CD8-positive, alpha-beta memory T cell (primary cell): ENCODE measurements around the gene DPYD. TPM values are rescaled to one million over a fixed set of nuclear protein-coding genes. Genes with fewer than 3 reads are reported as not detected.
A peak's percentile ranks its signal among the peaks of the same experiment; 100 is the strongest.
"Not testable (repeated sequence)": the region's sequence is repeated elsewhere in the genome, so short reads cannot be mapped to it uniquely, and the experiment has no call there.

Source experiments
- CTCF ChIA-PET: fragments of 350-600 bp; sonication (Branson Sonifier 250); formaldehyde crosslinking; loops from one replicate; lab custom pipeline; 2021; ENCODE audit warnings: antibody characterized with exemption; lab: Charles Lee
- POLR2A ChIA-PET: fragments of 350-600 bp; sonication (Branson Sonifier 250); formaldehyde crosslinking; loops from one replicate; lab custom pipeline; 2021; ENCODE audit warnings: antibody characterized with exemption; lab: Charles Lee
- DNase-seq, 5 donors: peaks; one replicate each; pipeline versions ENCODE4 v3.0.0 to v3.0.0-alpha.2; 2020 to 2022; ENCODE audit warnings: mixed read lengths in 1 of 5
- H3K27ac ChIP-seq: one replicate; pipeline ENCODE4 v1.7.0; 2013; ENCODE audit warnings: low read depth, mild to moderate bottlenecking, low read length, moderate library complexity
- H3K27me3 ChIP-seq: 2 replicates; pipeline ENCODE4 v1.7.0; 2013; ENCODE audit warnings: low read length, mild to moderate bottlenecking; ENCODE audit not compliant: insufficient read depth, poor library complexity, severe bottlenecking
- H3K36me3 ChIP-seq: 2 replicates; pipeline ENCODE4 v1.7.0; 2013; ENCODE audit warnings: mild to moderate bottlenecking, low read length, moderate library complexity; ENCODE audit not compliant: insufficient read depth
- H3K4me1 ChIP-seq: 2 replicates; pipeline ENCODE4 v1.7.0; 2013; ENCODE audit warnings: mild to moderate bottlenecking, low read length, moderate library complexity; ENCODE audit not compliant: insufficient read depth
- H3K4me3 ChIP-seq: 2 replicates; pipeline ENCODE4 v1.7.0; 2013; ENCODE audit warnings: mild to moderate bottlenecking, low read length
- H3K9me3 ChIP-seq: 2 replicates; pipeline ENCODE4 v1.7.0; 2013; ENCODE audit warnings: mild to moderate bottlenecking, low read length
- H3K27ac Mint-ChIP-seq, 8 donors: one replicate each; pipeline ENCODE4 v1.8.0; 2020 to 2021; ENCODE audit warnings: mixed read lengths in 8 of 8, mild to moderate bottlenecking in 6 of 8, inconsistent platforms in 3 of 8, moderate library complexity in 3 of 8
- H3K27me3 Mint-ChIP-seq, 2 donors: one replicate each; pipeline ENCODE4 v1.8.0; 2020 to 2021; ENCODE audit warnings: mixed read lengths in 2 of 2, mild to moderate bottlenecking in 1 of 2, moderate library complexity in 1 of 2
- H3K36me3 Mint-ChIP-seq, 3 donors: one replicate each; pipeline ENCODE4 v1.8.0; 2020 to 2021; ENCODE audit warnings: mixed read lengths in 3 of 3, inconsistent platforms in 1 of 3, mild to moderate bottlenecking in 1 of 3
- H3K4me1 Mint-ChIP-seq, 3 donors: one replicate each; pipeline ENCODE4 v1.8.0; 2020 to 2021; ENCODE audit warnings: mixed read lengths in 3 of 3, inconsistent platforms in 1 of 3, mild to moderate bottlenecking in 1 of 3
- H3K4me3 Mint-ChIP-seq, 7 donors: one replicate each; pipeline ENCODE4 v1.8.0; 2020 to 2021; ENCODE audit warnings: mixed read lengths in 7 of 7, mild to moderate bottlenecking in 6 of 7, moderate library complexity in 4 of 7, inconsistent platforms in 2 of 7
- H3K9me3 Mint-ChIP-seq, 5 donors: one replicate each; pipeline ENCODE4 v1.8.0; 2020 to 2022; ENCODE audit warnings: mixed read lengths in 5 of 5, mild to moderate bottlenecking in 3 of 5, moderate library complexity in 2 of 5, inconsistent platforms in 1 of 5
- polyA plus RNA-seq: library from polyadenylated mRNA; unstranded; fragments of 300-500 nt; fragmentation: Illumina TruSeq; gene quantifications from one replicate; pipeline ENCODE4 v1.2.3, GENCODE V29; 2021
- total RNA-seq, 2 experiments: library from RNA; stranded (reverse); gene quantifications; one replicate each; pipeline ENCODE4 v1.2.3, GENCODE V29; 2021

Gene DPYD
- total and polyA plus RNA-seq, 3 experiments from 2014 or later: 9.6 to 43.9 (median 10.3) TPM

GRCh38 chr1:97252925-97253324, 667.9 kb downstream of the DPYD start:
- H3K36me3 Mint-ChIP-seq: peaks cover 11 to 34% (median 13%) of the 10 kb centered on the region in 3 donors
- Histone ChIP-seq H3K36me3 (no peaks in the 10 kb centered on the region), H3K27ac (no peak overlapping the region), H3K27me3 (no peaks in the 10 kb centered on the region), H3K4me1 (no peaks in the 10 kb centered on the region), H3K4me3 (no peak overlapping the region), H3K9me3 (no peaks in the 10 kb centered on the region)
- DNase-seq: no peak
- H3K27me3 Mint-ChIP-seq: peaks cover 0 to 1% of the 10 kb centered on the region in 2 donors
- peaks cover 0 to 5% (median 0%) of the 10 kb centered on the region in 5 donors for H3K9me3 Mint-ChIP-seq
- no peak overlapping the region for H3K4me3 Mint-ChIP-seq
- CTCF ChIA-PET: interaction anchor here (0.6 kb wide), 1 partner anchor 1595 kb away, joined by 3 read pairs; no protein-coding TSS in a partner anchor
- H3K4me1 Mint-ChIP-seq: peaks cover 2 to 9% (median 5%) of the 10 kb centered on the region in 3 donors
- POLR2A ChIA-PET: no interaction called here
- H3K27ac Mint-ChIP-seq: no peak overlapping the region

GRCh38 chr1:97252076-97252475, 668.8 kb downstream of the DPYD start:
- peaks cover 9 to 34% (median 13%) of the 10 kb centered on the region in 3 donors for H3K36me3 Mint-ChIP-seq
- peaks cover 0 to 1% of the 10 kb centered on the region in 2 donors for H3K27me3 Mint-ChIP-seq
- ChIA-PET POLR2A (no interaction called here), CTCF (no interaction called here)
- Histone ChIP-seq H3K27me3 (no peaks in the 10 kb centered on the region), H3K9me3 (no peaks in the 10 kb centered on the region), H3K4me3 (no peak overlapping the region), H3K4me1 (no peaks in the 10 kb centered on the region), H3K27ac (no peak overlapping the region), H3K36me3 (no peaks in the 10 kb centered on the region)
- peaks cover 2 to 9% (median 5%) of the 10 kb centered on the region in 3 donors for H3K4me1 Mint-ChIP-seq
- no peak overlapping the region for H3K4me3 Mint-ChIP-seq
- no peak for DNase-seq
- peaks cover 0 to 5% (median 0%) of the 10 kb centered on the region in 5 donors for H3K9me3 Mint-ChIP-seq
- no peak overlapping the region for H3K27ac Mint-ChIP-seq

DNA sequence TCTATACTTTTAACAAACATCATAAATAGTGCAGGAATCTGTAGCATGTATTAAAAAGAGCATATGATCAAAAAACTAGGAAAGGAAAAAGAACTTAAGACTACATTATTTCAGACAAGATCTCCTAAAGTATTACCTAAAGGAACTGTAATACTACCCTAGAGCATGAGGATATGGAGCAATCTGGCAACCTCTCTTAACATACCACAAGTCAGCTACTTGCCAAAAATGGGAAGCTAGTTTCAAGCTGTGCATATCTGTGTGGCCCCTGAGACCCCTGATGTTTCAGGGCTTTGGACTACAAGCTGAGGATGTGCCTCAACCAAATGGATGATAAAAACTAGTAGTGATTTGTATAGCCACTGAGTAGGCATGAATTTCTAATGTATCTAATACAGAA, 673.6 kb downstream of the DPYD start:
- no peak overlapping the region for H3K4me3 Mint-ChIP-seq

DNA sequence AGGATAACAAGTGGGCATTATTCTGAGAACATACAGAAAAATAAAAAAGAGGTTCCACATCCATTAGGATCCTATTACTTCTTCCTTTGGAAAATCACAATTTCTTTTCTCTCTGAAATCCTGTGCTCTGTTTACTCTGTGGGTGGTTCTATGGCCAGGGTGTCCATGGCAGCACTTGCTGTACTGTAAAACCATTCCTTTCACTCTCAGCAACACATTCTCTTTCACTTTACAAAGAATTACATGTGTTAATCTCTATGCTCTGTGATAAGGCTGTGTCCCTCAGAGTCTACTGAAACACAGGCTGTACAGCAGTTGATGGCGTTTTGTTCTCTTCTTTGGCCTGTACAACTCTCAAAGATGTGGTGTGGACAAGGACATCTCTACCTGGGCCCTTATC, 675.2 kb downstream of the DPYD start:
- Histone ChIP-seq H3K27me3 (no peaks in the 10 kb centered on the region), H3K27ac (no peak overlapping the region), H3K9me3 (no peaks in the 10 kb centered on the region), H3K36me3 (no peaks in the 10 kb centered on the region), H3K4me3 (no peak overlapping the region), H3K4me1 (no peaks in the 10 kb centered on the region)
- Mint-ChIP-seq H3K4me1 (peaks cover 0 to 2% (median 0%) of the 10 kb centered on the region in 3 donors), H3K9me3 (peaks cover 0 to 5% (median 0%) of the 10 kb centered on the region in 5 donors), H3K27ac (no peak overlapping the region), H3K27me3 (no peaks in the 10 kb centered on the region), H3K36me3 (peaks cover 6 to 15% (median 11%) of the 10 kb centered on the region in 3 donors), H3K4me3 (no peak overlapping the region)
- CTCF ChIA-PET: no interaction called here
- DNase-seq: no peak
- POLR2A ChIA-PET: no interaction called here

More for the DNA sequence above, 673.6 kb downstream of the DPYD start:
- peaks cover 0 to 5% (median 0%) of the 10 kb centered on the region in 5 donors for H3K9me3 Mint-ChIP-seq
- H3K9me3 ChIP-seq: no peaks in the 10 kb centered on the region
- DNase-seq: no peak
- peaks cover 9 to 24% (median 15%) of the 10 kb centered on the region in 3 donors for H3K36me3 Mint-ChIP-seq
- H3K27ac ChIP-seq: no peak overlapping the region
- POLR2A ChIA-PET: no interaction called here
- H3K27me3 ChIP-seq: no peaks in the 10 kb centered on the region
- H3K36me3 ChIP-seq: no peaks in the 10 kb centered on the region
- H3K4me1 Mint-ChIP-seq: peaks cover 0 to 2% (median 0%) of the 10 kb centered on the region in 3 donors
- peaks cover 0 to 1% of the 10 kb centered on the region in 2 donors for H3K27me3 Mint-ChIP-seq
- H3K4me1 ChIP-seq: no peaks in the 10 kb centered on the region
- peak overlapping the region in 1 of 8 donors; percentile 15 for H3K27ac Mint-ChIP-seq
- H3K4me3 ChIP-seq: no peak overlapping the region
- CTCF ChIA-PET: interaction anchor here (0.6 kb wide), 1 partner anchor 24 kb away, joined by 3 read pairs; no protein-coding TSS in a partner anchor

- ChIA-PET CTCF (no interaction called here), POLR2A (no interaction called here)
- Histone ChIP-seq H3K27me3 (no peaks in the 10 kb centered on the region), H3K36me3 (no peaks in the 10 kb centered on the region), H3K4me1 (no peaks in the 10 kb centered on the region), H3K27ac (no peak overlapping the region), H3K4me3 (no peak overlapping the region), H3K9me3 (no peaks in the 10 kb centered on the region)
- Mint-ChIP-seq H3K27me3 (no peaks in the 10 kb centered on the region), H3K27ac (no peak overlapping the region), H3K36me3 (peaks cover 4 to 11% (median 8%) of the 10 kb centered on the region in 3 donors), H3K4me1 (peaks cover 0 to 2% (median 0%) of the 10 kb centered on the region in 3 donors), H3K9me3 (peaks cover 0 to 5% (median 0%) of the 10 kb centered on the region in 5 donors), H3K4me3 (no peak overlapping the region)
- DNase-seq: no peak
Measured at GRCh38 chr1:97245026-97245425, 675.8 kb downstream of the DPYD start.

GRCh38 chr1:97243973-97244560, 676.8 kb downstream of the DPYD start:
- Histone ChIP-seq H3K27me3 (no peaks in the 10 kb centered on the region), H3K36me3 (no peaks in the 10 kb centered on the region), H3K9me3 (no peaks in the 10 kb centered on the region), H3K4me3 (no peak overlapping the region), H3K4me1 (no peaks in the 10 kb centered on the region), H3K27ac (no peak overlapping the region)
- H3K4me3 Mint-ChIP-seq: no peak overlapping the region
- H3K36me3 Mint-ChIP-seq: peaks cover 2 to 8% (median 3%) of the 10 kb centered on the region in 3 donors
- no peak overlapping the region for H3K27ac Mint-ChIP-seq
- ChIA-PET POLR2A (no interaction called here), CTCF (interaction anchor here (1.1 to 1.2 kb wide), 2 partner anchors 91 to 810 kb away, joined by 3 read pairs; no protein-coding TSS in a partner anchor)
- H3K27me3 Mint-ChIP-seq: no peaks in the 10 kb centered on the region
- H3K4me1 Mint-ChIP-seq: peaks cover 0 to 2% (median 0%) of the 10 kb centered on the region in 3 donors
- peaks cover 0 to 3% (median 0%) of the 10 kb centered on the region in 5 donors for H3K9me3 Mint-ChIP-seq
- no peak for DNase-seq

- no peaks in the 10 kb centered on the region for H3K27me3 Mint-ChIP-seq
- H3K27me3 ChIP-seq: no peaks in the 10 kb centered on the region
- no peaks in the 10 kb centered on the region for H3K9me3 ChIP-seq
- no peak overlapping the region for H3K4me3 Mint-ChIP-seq
- CTCF ChIA-PET: no interaction called here
- no peak overlapping the region for H3K27ac Mint-ChIP-seq
- no peaks in the 10 kb centered on the region for H3K4me1 ChIP-seq
- H3K36me3 ChIP-seq: no peaks in the 10 kb centered on the region
- H3K4me1 Mint-ChIP-seq: no peaks in the 10 kb centered on the region
- POLR2A ChIA-PET: no interaction called here
- H3K27ac ChIP-seq: no peak overlapping the region
- peaks cover 8 to 9% (median 9%) of the 10 kb centered on the region in 3 donors for H3K36me3 Mint-ChIP-seq
- no peaks in the 10 kb centered on the region for H3K9me3 Mint-ChIP-seq
- no peak overlapping the region for H3K4me3 ChIP-seq
- DNase-seq: no peak
Measured at GRCh38 chr1:97238816-97239215, 682.0 kb downstream of the DPYD start.

GRCh38 chr1:97231354-97231753, 689.5 kb downstream of the DPYD start:
- H3K9me3 Mint-ChIP-seq, POLR2A ChIA-PET: not testable (repeated sequence)
- peaks cover 34 to 51% (median 46%) of the 10 kb centered on the region in 3 donors for H3K36me3 Mint-ChIP-seq

More at GRCh38 chr1:97231354-97231753, 689.5 kb downstream of the DPYD start:
- H3K9me3 ChIP-seq, H3K4me3 Mint-ChIP-seq, H3K27ac ChIP-seq, H3K4me3 ChIP-seq, H3K4me1 ChIP-seq, H3K36me3 ChIP-seq, H3K27me3 ChIP-seq, H3K27ac Mint-ChIP-seq, DNase-seq, H3K27me3 Mint-ChIP-seq, H3K4me1 Mint-ChIP-seq, CTCF ChIA-PET: not testable (repeated sequence)
